GM18498 (cell line): ENCODE data around the gene CETN1.

ENCODE experiments used
- ATAC-seq: cut with Tn5 transposase; IDR thresholded peaks from one replicate; pipeline ENCODE4 v1.9.1; 2021; ENCODE audit warnings: mild to moderate bottlenecking, moderate library complexity; ENCODE audit not compliant: unreplicated experiment

CETN1 gene

GRCh38 chr18:574865-575645, 5.1 kb upstream of the CETN1 start:
- no peak for ATAC-seq

DNA sequence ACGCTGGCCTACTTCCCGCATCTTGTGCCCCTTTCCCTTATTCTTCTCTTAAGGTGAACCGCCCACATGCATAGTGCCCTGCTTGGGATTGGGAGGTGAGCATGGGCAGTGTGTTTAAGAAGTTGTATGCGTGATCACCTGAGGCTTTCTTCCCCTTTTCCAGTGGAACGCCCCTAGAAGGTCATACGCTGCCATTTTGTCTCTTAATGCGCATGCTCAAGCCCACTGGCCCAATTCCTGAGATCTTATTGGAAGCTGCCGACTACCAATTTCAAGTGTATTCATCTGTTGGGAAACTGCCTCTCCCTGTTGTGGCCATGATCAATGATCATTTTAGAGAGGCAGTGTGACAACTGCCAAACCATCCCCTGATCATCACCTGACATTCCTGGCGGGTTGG, 3.3 kb upstream of the CETN1 start:
- ATAC-seq: no peak

GRCh38 chr18:577643-578375, 2.4 kb upstream of the CETN1 start:
- no peak for ATAC-seq

GRCh38 chr18:579238-579637, 942 bp upstream of the CETN1 start:
- ATAC-seq: no peak

DNA sequence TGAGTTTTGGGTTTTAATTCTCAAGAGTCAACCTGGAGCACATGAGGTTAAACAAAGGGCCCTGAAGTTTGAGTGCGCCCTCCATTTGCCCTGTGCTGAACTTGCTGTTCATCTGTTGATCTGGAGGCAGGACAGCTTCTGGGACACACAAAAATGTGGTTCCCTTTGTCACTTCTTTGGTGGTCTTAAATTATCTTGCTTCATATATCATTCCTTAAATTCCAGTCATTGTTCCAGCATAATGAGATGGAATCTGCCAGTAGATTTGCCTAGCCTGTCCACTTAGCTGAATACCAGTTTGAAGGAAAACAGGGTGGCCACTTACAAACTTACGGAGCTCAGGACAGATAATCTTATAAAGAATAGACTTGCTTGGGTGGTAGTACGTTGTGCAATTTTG, 916 bp downstream of the CETN1 start:
- ATAC-seq: no peak

DNA sequence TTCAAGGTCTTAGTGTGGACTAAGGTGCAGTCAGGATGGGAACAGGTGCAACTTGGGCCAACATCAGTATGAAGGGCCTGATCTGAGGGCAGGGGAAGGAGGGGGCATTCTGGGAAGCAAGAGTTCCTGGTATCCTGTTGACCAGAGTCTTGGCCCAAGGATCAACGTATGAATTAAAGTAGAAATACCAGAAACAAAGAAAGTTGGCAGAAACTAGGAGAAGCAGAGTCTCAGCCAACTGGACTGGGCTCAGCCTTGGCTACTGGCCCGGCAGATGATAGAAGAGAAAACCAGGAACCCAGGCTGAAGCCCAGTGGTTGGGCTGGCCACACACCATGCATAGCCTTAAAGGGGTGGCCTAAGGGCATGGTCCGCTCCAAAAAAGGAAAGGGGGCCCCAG, 2.3 kb downstream of the CETN1 start:
- ATAC-seq: no peak

- ATAC-seq: no peak
Observed at GRCh38 chr18:595068-595467, 14.9 kb downstream of the CETN1 start.

DNA sequence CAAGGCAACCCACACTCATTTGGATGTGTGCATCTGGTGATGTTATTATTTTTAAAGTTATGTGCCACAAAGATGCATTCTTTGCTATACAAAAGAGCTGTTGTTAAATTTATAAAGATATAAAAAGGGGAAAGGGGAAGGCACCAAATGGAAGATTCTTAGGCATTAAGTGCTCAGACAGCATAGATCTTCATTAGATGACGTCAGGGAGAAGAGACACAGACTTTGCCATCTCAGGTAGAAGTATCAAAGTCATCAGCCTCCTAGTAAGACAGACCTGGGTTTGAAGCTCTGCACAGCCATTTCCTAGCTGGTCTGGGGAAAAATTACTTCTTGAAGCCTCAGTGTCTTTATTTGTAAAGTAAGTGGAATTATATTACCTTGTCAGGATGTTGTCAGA, 15.4 kb downstream of the CETN1 start:
- no peak for ATAC-seq

DNA sequence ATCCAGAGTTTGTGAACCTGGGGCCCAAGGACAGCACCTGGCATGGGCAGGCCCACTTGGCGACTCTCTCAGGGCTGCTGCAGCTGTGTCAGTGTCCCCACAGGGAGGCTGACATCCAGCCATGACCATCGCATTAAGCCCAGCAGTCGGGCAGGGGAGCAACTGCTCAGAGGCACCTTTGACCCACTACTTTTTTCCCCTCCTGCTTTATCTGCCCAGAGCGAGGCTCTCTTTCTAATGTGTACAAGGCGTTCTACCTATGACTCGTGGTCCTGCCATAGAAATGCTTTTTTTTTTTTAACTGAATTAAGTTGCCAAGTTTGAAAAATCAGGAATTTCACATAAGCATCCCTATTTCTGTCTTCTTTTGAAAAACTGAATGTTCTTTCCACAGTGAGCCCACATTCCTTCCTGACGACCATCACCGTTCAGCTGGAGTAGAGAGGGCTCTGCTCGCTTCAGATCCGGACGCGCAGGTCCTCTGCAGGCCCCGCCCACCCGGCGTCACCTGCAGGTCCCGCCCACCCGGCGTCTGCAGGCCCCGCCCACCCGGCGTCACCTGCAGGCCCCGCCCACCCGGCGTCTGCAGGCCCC, 16.2 kb downstream of the CETN1 start:
- ATAC-seq: peak; percentile 53

GRCh38 chr18:598124-598589, 18.0 kb downstream of the CETN1 start:
- ATAC-seq: no peak

DNA sequence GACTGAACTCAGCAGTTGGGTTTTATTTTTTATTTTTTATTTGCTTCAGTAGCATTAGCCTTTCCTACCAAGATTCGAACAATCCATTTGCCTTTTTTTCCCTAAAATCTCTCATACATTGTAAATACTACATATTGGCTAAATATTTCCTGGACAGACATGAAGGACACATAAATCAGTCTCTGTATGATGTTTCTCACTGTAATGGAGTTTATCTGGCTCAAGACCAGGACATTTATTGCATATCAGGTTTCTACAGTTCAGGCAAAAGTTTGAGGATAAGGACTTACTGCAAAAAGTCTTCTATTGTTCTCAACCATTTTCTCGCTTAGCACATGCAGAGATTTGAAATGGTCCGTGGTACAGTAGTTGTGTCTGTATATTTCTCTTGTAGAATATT, 19.9 kb downstream of the CETN1 start:
- ATAC-seq: no peak

- no peak for ATAC-seq
Observed at GRCh38 chr18:604771-605170, 24.6 kb downstream of the CETN1 start.

DNA sequence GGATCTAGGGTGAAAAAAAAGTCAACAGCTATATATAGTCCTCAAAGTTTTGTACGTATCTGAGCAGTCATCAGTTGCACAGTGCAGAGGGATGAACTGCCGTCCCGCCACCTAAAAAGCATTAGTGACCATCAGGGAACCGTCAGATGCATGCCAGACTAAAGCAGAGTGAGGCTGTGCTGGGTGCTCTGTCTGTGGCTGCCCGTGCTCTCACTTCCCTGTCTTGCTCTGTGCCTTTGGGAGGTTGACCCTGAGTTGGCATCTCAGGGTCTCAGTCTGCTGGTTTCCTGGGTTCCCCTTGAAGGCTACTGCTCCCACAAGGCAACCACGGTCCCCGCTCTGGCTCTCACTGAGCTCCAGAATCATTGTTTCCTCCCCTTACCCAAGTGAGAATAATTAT, 27.8 kb downstream of the CETN1 start:
- no peak for ATAC-seq

DNA sequence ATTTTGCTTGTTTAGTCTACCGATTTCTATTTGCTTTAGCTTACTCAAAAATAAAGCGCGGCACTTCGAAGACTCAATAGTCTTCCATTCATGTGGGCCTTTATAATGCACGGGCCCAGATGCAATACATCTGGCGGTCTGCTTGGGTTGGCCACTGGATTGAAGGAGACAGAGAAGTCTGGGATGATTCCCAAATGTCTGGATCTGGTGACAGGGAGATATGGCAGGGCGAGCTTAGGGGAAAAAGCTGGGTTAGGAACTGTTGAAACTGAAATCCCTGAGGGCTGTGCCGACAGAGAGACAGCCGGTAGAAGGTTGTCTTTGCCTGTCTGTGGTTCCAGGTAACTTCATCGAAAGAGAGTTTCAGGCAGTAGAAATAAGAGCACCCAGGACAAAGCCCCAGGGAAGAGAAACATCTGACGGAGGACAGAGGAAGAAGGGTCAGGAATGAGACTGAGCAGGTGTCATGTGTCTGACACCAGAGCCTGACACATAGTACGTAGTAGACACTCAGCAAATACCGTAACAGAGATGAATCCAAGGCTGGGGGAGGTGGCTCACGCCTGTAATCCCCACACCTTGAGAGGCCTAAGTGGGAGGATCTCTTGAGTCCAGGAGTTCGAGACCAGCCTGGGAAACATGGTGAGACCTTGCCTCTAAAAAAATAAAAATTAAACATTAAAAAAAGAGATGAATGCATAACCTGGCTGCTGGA, 30.2 kb downstream of the CETN1 start:
- no peak for ATAC-seq

DNA sequence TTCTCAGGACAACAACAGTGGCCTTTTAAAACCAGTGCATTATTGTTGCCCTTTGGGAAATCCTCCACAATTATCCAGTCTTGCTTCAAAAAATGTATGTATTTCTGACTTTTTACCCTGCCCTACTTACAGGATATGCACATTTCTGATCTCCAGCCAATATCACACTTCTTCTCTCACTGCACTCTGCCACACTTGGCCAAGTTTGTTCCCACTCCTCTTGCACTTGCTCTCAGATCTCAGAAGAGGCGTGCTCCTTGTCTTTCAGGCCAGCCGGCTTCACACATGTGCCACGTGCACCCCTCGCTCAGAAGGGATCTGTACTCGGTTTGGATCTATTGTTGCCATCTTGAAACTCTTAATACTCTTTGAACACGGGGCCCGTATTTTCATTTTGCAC, 32.0 kb downstream of the CETN1 start:
- no peak for ATAC-seq

- ATAC-seq: no peak
Observed at GRCh38 chr18:614193-614592, 34.0 kb downstream of the CETN1 start.

- no peak for ATAC-seq
Observed at GRCh38 chr18:615092-615521, 34.9 kb downstream of the CETN1 start.

GRCh38 chr18:615773-616172, 35.6 kb downstream of the CETN1 start:
- no peak for ATAC-seq

GRCh38 chr18:616380-616995, 36.3 kb downstream of the CETN1 start:
- no peak for ATAC-seq

DNA sequence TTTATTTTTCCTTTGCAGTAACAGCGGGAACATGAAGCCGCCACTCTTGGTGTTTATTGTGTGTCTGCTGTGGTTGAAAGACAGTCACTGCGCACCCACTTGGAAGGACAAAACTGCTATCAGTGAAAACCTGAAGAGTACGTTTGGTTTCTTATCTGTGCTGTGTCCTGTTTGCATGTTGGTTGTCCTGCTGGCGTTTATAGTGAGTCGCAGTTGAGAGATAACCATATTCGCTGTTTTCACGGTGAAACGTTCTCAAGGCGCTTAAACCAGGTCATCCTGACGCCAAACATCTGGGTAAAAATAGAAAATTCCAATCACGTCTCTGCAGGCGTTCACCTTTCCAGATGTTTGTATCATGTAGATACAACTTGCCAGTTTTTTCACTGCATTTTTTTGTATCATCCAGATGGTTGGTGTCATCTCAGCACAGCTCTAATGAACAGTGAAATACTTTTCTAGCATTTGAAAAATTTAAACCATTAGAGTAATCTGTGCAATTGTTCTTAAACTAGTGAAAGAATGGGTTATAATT, 37.9 kb downstream of the CETN1 start:
- no peak for ATAC-seq

- ATAC-seq: no peak
Observed at GRCh38 chr18:618618-619017, 38.4 kb downstream of the CETN1 start.
